ENCODE measurements around the gene KCNK3. TPM values are rescaled to one million over a fixed set of nuclear protein-coding genes. Genes with fewer than 3 reads are reported as not detected.
A peak's percentile ranks its signal among the peaks of the same experiment; 100 is the strongest.

Gene KCNK3
- total RNA-seq, 1 experiment from 2014 or later: not detected

DNA sequence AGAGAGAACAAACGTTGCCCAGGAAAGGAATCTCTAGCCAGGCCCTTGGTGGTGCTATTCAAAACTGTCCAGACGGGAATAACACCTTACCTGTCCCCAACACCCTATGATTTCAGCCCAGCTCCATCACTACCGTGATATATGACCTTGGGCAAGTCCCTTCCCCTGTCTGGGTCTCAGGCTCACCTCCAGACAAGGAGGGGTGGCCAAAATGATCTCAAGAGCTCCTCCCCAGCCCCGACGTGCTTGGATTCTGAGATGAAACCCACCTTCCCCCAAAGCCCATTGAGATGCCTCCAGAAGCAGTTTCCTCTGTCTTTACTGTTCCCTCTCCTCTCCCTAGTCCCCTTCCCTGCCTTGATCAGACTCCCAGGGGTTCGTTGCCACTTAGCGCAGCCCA, 1.5 kb downstream of the KCNK3 start:
- peaks cover 11% of the 10 kb centered on the region for H3K4me1 Mint-ChIP-seq (ENCODE audit: insufficient read depth, unreplicated experiment)
- TF ChIP-seq, protein P1, sequence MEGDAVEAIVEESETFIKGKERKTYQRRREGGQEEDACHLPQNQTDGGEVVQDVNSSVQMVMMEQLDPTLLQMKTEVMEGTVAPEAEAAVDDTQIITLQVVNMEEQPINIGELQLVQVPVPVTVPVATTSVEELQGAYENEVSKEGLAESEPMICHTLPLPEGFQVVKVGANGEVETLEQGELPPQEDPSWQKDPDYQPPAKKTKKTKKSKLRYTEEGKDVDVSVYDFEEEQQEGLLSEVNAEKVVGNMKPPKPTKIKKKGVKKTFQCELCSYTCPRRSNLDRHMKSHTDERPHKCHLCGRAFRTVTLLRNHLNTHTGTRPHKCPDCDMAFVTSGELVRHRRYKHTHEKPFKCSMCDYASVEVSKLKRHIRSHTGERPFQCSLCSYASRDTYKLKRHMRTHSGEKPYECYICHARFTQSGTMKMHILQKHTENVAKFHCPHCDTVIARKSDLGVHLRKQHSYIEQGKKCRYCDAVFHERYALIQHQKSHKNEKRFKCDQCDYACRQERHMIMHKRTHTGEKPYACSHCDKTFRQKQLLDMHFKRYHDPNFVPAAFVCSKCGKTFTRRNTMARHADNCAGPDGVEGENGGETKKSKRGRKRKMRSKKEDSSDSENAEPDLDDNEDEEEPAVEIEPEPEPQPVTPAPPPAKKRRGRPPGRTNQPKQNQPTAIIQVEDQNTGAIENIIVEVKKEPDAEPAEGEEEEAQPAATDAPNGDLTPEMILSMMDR (IDR thresholded peaks at IDR 0.05; ENCODE audit: unreplicated experiment): no peak
- ChIA-PET CTCF (interaction anchor here (1.2 to 1.3 kb wide), 2 partner anchors 8 to 89 kb away, joined by 4 to 8 read pairs; no protein-coding TSS in a partner anchor), POLR2A (no interaction called here)
- no TSS peak for BruUV-seq (replicated peaks)
- H3K27me3 Mint-ChIP-seq (ENCODE audit: insufficient read depth, unreplicated experiment): peaks cover 57% of the 10 kb centered on the region
- no peak for DNase-seq (ENCODE audit: unreplicated experiment)
- H3K9me3 Mint-ChIP-seq (ENCODE audit: unreplicated experiment): no peaks in the 10 kb centered on the region
- H3K36me3 Mint-ChIP-seq (ENCODE audit: insufficient read depth, unreplicated experiment): no peaks in the 10 kb centered on the region
- intact Hi-C loops (cut with micrococcal nuclease): no loop called here
- H3K4me3 Mint-ChIP-seq (ENCODE audit: unreplicated experiment): no peak overlapping the region
- H3K27ac Mint-ChIP-seq (ENCODE audit: low read depth, unreplicated experiment): no peak overlapping the region

GRCh38 chr2:26696351-26696816, 3.9 kb downstream of the KCNK3 start:
- ChIA-PET CTCF (interaction anchor here (1.5 kb wide), 1 partner anchor 91 kb away, joined by 4 read pairs; no protein-coding TSS in a partner anchor), POLR2A (interaction anchor here (1.3 kb wide), 1 partner anchor 21 kb away, joined by 3 read pairs; no protein-coding TSS in a partner anchor)
- peaks cover 11% of the 10 kb centered on the region for H3K4me1 Mint-ChIP-seq (ENCODE audit: insufficient read depth, unreplicated experiment)
- no peak overlapping the region for H3K27ac Mint-ChIP-seq (ENCODE audit: low read depth, unreplicated experiment)
- intact Hi-C loops (cut with micrococcal nuclease): no loop called here
- TF ChIP-seq, protein P1 (IDR thresholded peaks at IDR 0.05; ENCODE audit: unreplicated experiment): no peak
- H3K36me3 Mint-ChIP-seq (ENCODE audit: insufficient read depth, unreplicated experiment): no peaks in the 10 kb centered on the region
- BruUV-seq (replicated peaks): no TSS peak
- H3K27me3 Mint-ChIP-seq (ENCODE audit: insufficient read depth, unreplicated experiment): peaks cover 54% of the 10 kb centered on the region
- H3K4me3 Mint-ChIP-seq (ENCODE audit: unreplicated experiment): no peak overlapping the region
- no peaks in the 10 kb centered on the region for H3K9me3 Mint-ChIP-seq (ENCODE audit: unreplicated experiment)
- peak; percentile 93 for DNase-seq (ENCODE audit: unreplicated experiment)

DNA sequence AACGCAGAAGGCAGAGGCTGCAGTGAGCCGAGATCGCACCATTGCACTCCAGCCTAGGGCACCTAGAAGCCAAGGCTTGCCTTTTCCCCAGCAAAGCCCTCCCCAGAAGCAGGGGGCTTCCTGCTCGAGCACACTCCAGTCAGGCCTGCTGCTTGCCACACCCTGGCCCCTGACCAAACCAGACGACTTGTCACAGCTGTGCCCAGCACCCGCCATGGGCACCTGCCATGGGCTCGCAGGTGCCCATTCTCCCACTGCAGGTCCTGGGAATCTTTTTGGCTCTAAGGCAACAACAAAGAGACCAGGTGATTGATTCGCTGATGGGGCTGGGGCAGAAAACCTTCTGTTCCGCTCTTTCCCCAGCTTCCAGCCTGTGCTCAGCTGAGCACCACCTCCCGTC, 4.9 kb downstream of the KCNK3 start:
- CTCF ChIA-PET: no interaction called here
- Mint-ChIP-seq H3K27ac (ENCODE audit: low read depth, unreplicated experiment) (no peak overlapping the region), H3K36me3 (ENCODE audit: insufficient read depth, unreplicated experiment) (no peaks in the 10 kb centered on the region), H3K27me3 (ENCODE audit: insufficient read depth, unreplicated experiment) (peaks cover 46% of the 10 kb centered on the region), H3K4me3 (ENCODE audit: unreplicated experiment) (no peak overlapping the region), H3K4me1 (ENCODE audit: insufficient read depth, unreplicated experiment) (peaks cover 6% of the 10 kb centered on the region), H3K9me3 (ENCODE audit: unreplicated experiment) (no peaks in the 10 kb centered on the region)
- TF ChIP-seq, protein P1 (IDR thresholded peaks at IDR 0.05; ENCODE audit: unreplicated experiment): no peak
- POLR2A ChIA-PET: no interaction called here
- no TSS peak for BruUV-seq (replicated peaks)
- intact Hi-C loops (cut with micrococcal nuclease): no loop called here
- no peak for DNase-seq (ENCODE audit: unreplicated experiment)

GRCh38 chr2:26699295-26699694, 6.8 kb downstream of the KCNK3 start:
- no peak for DNase-seq (ENCODE audit: unreplicated experiment)
- TF ChIP-seq, protein P1 (IDR thresholded peaks at IDR 0.05; ENCODE audit: unreplicated experiment): no peak
- H3K27ac Mint-ChIP-seq (ENCODE audit: low read depth, unreplicated experiment): no peak overlapping the region
- BruUV-seq (replicated peaks): no TSS peak
- CTCF ChIA-PET: no interaction called here
- H3K27me3 Mint-ChIP-seq (ENCODE audit: insufficient read depth, unreplicated experiment): peaks cover 32% of the 10 kb centered on the region
- POLR2A ChIA-PET: no interaction called here
- H3K4me3 Mint-ChIP-seq (ENCODE audit: unreplicated experiment): no peak overlapping the region
- peaks cover 5% of the 10 kb centered on the region for H3K4me1 Mint-ChIP-seq (ENCODE audit: insufficient read depth, unreplicated experiment)
- H3K9me3 Mint-ChIP-seq (ENCODE audit: unreplicated experiment): no peaks in the 10 kb centered on the region
- intact Hi-C loops (cut with micrococcal nuclease): no loop called here
- H3K36me3 Mint-ChIP-seq (ENCODE audit: insufficient read depth, unreplicated experiment): no peaks in the 10 kb centered on the region

All from MCF 10A (cell line).